ENCODE measurements around the gene MORC1. TPM values are rescaled to one million over a fixed set of nuclear protein-coding genes. Genes with fewer than 3 reads are reported as not detected.

The MORC1 gene
- total RNA-seq, 2 experiments from 2014 or later: not detected

DNA sequence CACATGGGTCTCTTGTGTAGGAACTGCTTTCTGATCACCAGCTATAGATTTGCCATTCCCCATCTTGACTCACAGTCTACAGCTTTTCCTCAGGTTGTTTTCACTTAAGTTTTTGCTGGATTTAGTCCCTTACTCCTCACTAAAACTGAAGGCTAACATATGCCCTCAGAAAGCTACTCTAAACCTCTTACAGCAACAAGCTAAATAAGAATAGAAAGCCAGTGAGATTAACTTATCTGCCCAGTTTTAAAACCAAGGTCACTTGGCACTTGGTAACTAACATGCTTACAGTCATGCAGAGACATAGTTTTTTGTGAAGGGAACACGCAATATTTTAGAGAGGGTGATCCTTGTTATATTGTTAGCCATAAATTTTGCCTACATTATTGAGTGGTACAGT is 164.2 kb downstream of the MORC1 start, which contains the start of gene GUCA1C:
GUCA1C (minus strand) TSS at position 180 of the 400 bp plus-strand sequence; CDS start at position 63, 117 bp downstream.
- Mint-ChIP-seq H3K9me3 (ENCODE audit: insufficient read depth) (no peaks in the 10 kb centered on the region), H3K36me3 (ENCODE audit: low read depth) (no peaks in the 10 kb centered on the region), H3K27me3 (ENCODE audit: low read depth) (peaks cover 10% of the 10 kb centered on the region), H3K4me3 (no peak within 1 kb of the TSS), H3K27ac (no peak within 1 kb of the TSS), H3K4me1 (ENCODE audit: low read depth) (no peaks in the 10 kb centered on the region)
- ATAC-seq (no peak), DNase-seq (no peak)
- ChIA-PET CTCF (interaction anchor here (0.8 kb wide), 1 partner anchor 70 kb away, joined by 3 read pairs; no protein-coding TSS in a partner anchor), POLR2A (no interaction called here)

DNA sequence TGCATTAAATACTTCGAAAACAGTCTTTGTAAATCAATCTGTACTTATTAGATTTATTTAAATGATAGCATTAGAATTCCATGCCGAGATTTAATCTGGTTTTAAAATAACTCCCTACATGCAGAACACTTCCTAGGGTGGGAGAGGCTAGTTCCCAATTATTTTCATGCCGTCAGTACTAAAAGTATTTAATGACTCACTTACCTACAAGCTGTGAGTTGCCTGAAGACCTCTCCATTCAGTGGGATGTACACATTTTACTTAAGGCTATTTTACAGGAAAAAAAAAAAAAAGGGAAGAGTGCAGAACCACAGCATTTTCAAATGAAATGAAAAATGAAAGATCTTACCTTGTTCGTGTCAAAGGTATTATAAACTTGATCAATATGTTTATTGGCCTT is 164.7 kb downstream of the MORC1 start:
- H3K4me3 Mint-ChIP-seq: no peak overlapping the region
- H3K36me3 Mint-ChIP-seq (ENCODE audit: low read depth): no peaks in the 10 kb centered on the region
- peaks cover 10% of the 10 kb centered on the region for H3K27me3 Mint-ChIP-seq (ENCODE audit: low read depth)
- no peaks in the 10 kb centered on the region for H3K4me1 Mint-ChIP-seq (ENCODE audit: low read depth)
- ATAC-seq (no peak), DNase-seq (no peak)
- ChIA-PET CTCF (interaction anchor here (0.8 kb wide), 1 partner anchor 71 kb away, joined by 3 read pairs; no protein-coding TSS in a partner anchor), POLR2A (no interaction called here)
- no peaks in the 10 kb centered on the region for H3K9me3 Mint-ChIP-seq (ENCODE audit: insufficient read depth)
- H3K27ac Mint-ChIP-seq: no peak overlapping the region

DNA sequence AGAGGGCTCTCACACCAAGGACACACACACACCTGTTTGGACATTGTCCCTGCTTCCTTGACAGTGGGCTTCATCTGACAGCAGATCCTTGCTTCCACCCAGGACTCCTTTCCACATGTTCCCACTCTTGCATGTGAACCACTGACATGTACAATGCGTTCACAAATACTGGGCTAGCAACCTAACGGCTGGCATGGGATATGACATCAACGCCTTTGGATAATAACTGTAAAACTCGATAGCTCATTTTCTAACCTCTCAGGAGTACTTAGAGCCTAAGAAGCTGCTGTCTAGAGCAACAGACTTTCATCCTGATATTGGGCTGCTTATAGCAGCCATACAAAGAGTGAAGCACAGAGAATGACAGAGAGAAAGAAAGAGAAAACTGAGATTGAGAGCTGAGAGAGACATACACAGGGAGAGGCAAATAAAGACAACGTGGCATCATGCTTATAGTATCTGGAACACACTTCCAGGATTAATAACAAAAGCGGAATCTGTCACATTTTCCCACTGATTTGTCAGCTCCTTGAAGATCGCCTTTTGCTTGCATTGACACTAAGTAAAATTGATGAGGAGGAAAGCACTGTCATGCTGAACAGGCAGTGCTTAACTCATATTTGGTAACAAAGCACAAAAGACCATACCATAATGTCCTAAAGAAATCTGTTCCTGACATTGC is 166.0 kb downstream of the MORC1 start:
- Mint-ChIP-seq H3K27ac (no peak overlapping the region), H3K9me3 (ENCODE audit: insufficient read depth) (no peaks in the 10 kb centered on the region), H3K27me3 (ENCODE audit: low read depth) (peaks cover 12% of the 10 kb centered on the region), H3K4me1 (ENCODE audit: low read depth) (no peaks in the 10 kb centered on the region), H3K4me3 (no peak overlapping the region), H3K36me3 (ENCODE audit: low read depth) (no peaks in the 10 kb centered on the region)
- ATAC-seq (no peak), DNase-seq (no peak)
- ChIA-PET CTCF (no interaction called here), POLR2A (no interaction called here)

DNA sequence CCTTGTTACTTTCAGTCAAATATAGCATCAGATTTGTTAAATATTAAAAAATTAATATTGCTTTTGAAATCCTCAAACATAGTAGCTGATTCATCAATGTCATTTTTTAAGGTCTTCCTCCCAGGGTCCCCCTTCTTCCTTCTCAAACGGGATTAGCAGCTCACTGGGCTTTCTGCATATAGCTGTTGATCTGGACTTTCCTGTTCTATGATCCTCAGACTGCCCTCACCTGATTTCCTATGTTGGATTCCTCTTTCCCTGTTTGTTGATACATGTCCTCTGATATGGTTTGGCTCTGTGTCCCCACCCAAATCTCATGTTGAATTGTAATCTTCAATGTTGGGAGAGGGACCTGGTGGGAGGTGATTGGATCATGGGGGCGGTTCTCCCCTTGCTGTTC is 170.1 kb downstream of the MORC1 start:
- H3K4me3 Mint-ChIP-seq: no peak overlapping the region
- ChIA-PET CTCF (no interaction called here), POLR2A (no interaction called here)
- H3K36me3 Mint-ChIP-seq (ENCODE audit: low read depth): no peaks in the 10 kb centered on the region
- ATAC-seq (no peak), DNase-seq (no peak)
- H3K9me3 Mint-ChIP-seq (ENCODE audit: insufficient read depth): no peaks in the 10 kb centered on the region
- peaks cover 12% of the 10 kb centered on the region for H3K27me3 Mint-ChIP-seq (ENCODE audit: low read depth)
- no peak overlapping the region for H3K27ac Mint-ChIP-seq
- H3K4me1 Mint-ChIP-seq (ENCODE audit: low read depth): no peaks in the 10 kb centered on the region

DNA sequence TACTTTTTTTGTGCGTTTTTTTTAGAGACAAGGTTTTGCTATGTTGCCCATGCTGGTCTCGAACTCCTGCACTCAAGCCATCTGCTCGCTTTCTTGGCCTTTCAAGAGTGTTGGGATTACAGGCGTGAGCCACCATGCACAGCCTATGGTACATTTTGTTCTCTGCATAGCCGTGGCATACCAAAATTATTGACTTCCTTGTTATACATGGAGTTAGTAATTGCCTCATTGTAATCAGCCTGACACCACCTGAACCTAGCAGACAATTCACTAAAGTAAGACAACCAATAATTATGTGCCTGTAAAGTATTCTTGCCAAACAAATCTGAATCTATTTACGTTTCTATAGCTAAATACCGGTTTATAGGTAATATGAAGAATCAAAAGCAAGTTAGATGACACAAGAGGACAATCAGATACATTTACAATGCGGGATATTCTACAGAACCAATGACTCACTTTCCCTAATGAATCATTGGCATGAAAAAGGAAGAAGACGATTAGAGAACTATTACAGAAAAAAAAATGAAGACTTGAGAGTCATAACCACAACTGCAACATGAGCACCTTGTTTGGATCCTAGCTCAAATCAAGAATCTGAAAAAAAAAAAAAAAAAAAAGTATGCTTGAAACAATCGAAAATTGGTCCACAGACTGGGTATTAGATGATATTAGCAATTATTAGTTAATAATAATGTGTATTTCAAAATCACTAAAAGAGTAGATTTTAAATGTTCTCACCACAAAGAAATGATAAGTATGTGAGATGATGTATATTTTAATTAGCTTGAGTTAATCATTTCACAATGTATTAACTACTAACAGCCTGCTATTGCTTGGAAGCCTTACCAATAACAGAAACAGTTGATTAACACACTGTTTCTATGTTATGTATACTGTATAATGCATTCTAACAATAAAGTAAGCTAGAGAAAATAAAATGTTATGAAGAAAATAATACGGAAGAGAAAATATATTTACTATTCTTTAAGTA is 171.3 kb downstream of the MORC1 start:
- CTCF ChIA-PET: no interaction called here

DNA sequence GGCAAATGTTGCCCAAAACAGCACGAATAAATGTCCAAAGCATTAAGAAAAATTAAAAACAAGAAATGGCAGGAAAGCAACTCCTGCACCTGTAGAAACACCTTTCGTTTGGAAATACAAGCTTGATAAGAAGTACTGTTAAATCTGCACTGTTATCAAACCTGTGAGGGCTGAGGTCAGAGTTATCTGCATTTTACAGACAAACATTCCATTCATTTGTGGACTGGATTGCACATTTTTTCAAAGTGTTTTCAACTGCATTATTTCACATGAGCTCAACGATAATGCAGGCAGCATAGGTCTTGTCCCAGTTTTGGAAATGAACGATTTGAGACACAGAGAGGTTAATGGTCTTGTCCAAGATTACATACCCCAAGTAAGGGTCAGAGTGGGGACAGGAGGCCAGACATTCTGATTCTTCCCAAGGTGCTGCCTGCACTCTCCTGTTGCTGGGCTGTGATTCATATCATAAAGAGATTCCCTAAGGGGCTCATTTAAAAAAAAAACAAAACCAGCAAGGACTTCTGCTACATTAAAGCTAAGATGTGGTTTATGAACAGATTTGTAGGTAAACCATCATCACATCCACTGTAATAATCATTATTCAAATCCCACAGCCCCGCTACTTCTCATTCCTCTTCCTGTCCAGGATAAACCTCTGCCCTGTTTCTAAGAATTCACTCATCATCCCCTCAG is 177.2 kb downstream of the MORC1 start:
- H3K27me3 Mint-ChIP-seq (ENCODE audit: low read depth): no peaks in the 10 kb centered on the region
- no peak overlapping the region for H3K27ac Mint-ChIP-seq
- ChIA-PET CTCF (no interaction called here), POLR2A (no interaction called here)
- no peaks in the 10 kb centered on the region for H3K9me3 Mint-ChIP-seq (ENCODE audit: insufficient read depth)
- no peaks in the 10 kb centered on the region for H3K36me3 Mint-ChIP-seq (ENCODE audit: low read depth)
- DNase-seq (no peak), ATAC-seq (no peak)
- no peaks in the 10 kb centered on the region for H3K4me1 Mint-ChIP-seq (ENCODE audit: low read depth)
- no peak overlapping the region for H3K4me3 Mint-ChIP-seq

More for the DNA sequence above, 171.3 kb downstream of the MORC1 start:
- H3K36me3 Mint-ChIP-seq (ENCODE audit: low read depth): no peaks in the 10 kb centered on the region
- DNase-seq (no peak), ATAC-seq (no peak)
- POLR2A ChIA-PET: no interaction called here
- no peak overlapping the region for H3K27ac Mint-ChIP-seq
- peaks cover 9% of the 10 kb centered on the region for H3K27me3 Mint-ChIP-seq (ENCODE audit: low read depth)
- no peaks in the 10 kb centered on the region for H3K9me3 Mint-ChIP-seq (ENCODE audit: insufficient read depth)
- no peak overlapping the region for H3K4me3 Mint-ChIP-seq
- H3K4me1 Mint-ChIP-seq (ENCODE audit: low read depth): no peaks in the 10 kb centered on the region

DNA sequence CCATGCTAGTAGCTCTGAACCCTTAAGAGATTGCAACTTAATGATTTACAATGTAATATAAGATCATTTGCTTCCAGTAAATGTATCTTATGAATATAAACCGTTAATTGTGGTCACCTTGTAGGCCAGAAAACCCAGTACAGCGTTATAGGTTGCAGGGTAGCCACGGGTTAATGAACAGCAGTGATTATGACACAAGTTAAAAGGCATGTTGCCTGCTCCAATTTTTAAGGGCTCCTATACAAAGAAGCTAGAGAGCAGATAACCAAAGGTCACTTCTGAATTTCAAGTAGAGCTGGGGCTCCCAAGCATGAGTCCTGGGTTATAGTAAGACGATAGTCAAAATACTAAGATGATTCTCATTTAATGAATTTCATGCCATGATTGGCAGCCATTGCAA is 177.8 kb downstream of the MORC1 start:
- Mint-ChIP-seq H3K9me3 (ENCODE audit: insufficient read depth) (no peaks in the 10 kb centered on the region), H3K4me1 (ENCODE audit: low read depth) (no peaks in the 10 kb centered on the region), H3K27ac (no peak overlapping the region), H3K36me3 (ENCODE audit: low read depth) (no peaks in the 10 kb centered on the region), H3K27me3 (ENCODE audit: low read depth) (no peaks in the 10 kb centered on the region), H3K4me3 (no peak overlapping the region)
- ChIA-PET POLR2A (no interaction called here), CTCF (interaction anchor here (1.0 kb wide), 1 partner anchor 84 kb away, joined by 3 read pairs; no protein-coding TSS in a partner anchor)
- ATAC-seq (no peak), DNase-seq (no peak)

DNA sequence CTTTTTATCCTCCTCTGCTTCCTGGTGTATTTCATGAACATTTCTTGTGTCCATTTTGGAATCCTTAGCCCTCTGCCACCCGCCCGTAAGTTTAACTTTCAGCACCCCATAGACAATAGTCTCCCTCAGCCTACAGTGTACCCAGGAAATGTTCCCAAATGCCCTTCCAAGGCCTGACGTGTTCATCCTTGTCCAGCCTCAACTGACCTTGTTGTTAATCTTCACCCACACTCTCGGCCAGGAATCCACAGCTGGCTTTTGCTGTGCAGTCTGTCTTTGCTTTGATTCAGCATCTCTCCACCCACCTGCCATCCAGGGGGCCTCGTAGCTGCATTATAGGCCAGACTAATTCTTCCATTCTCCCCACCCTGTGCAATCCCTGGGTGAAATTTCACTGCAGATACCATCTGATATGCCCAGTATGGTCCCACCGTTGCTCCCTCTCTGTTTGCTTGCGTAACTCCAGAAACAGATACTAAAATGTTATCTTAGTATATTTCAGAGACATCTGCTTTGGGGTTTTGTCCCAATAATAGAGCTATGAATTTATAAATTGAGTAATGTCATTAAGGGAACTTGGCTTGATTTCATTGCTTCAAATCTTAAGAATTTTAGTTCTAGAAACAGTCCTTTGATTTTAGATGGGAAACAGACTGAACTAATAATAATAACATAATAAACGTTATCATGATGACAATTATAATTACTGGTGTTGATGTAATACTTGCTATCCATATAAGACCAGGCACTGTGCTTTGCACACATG is 180.8 kb downstream of the MORC1 start:
- no peaks in the 10 kb centered on the region for H3K27me3 Mint-ChIP-seq (ENCODE audit: low read depth)
- H3K4me1 Mint-ChIP-seq (ENCODE audit: low read depth): no peaks in the 10 kb centered on the region
- H3K36me3 Mint-ChIP-seq (ENCODE audit: low read depth): no peaks in the 10 kb centered on the region
- H3K9me3 Mint-ChIP-seq (ENCODE audit: insufficient read depth): no peaks in the 10 kb centered on the region
- no peak overlapping the region for H3K27ac Mint-ChIP-seq
- no peak for DNase-seq
- POLR2A ChIA-PET: no interaction called here
- ATAC-seq: no peak
- CTCF ChIA-PET: no interaction called here
- H3K4me3 Mint-ChIP-seq: no peak overlapping the region

DNA sequence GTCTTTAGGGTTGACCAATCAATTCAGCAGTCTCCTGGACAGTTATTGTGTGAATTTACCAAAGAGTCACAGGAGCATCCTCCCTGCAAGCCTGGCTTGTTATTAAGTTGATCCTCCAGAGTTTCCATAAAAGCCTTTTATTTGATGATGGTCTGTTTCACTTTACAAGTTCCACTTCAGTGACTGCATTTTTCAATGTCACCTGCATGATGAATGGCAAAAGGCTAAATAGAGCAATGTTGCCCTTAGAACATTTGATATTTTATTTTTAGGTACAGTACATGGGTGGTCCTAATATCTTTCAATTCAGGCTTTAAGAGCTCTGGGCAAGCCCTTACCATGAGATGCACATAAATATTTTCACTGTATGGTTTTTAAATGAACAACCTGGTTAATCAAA is 186.9 kb downstream of the MORC1 start:
- Mint-ChIP-seq H3K9me3 (ENCODE audit: insufficient read depth) (peaks cover 13% of the 10 kb centered on the region), H3K4me1 (ENCODE audit: low read depth) (no peaks in the 10 kb centered on the region), H3K4me3 (no peak overlapping the region), H3K27me3 (ENCODE audit: low read depth) (peaks cover 6% of the 10 kb centered on the region), H3K27ac (no peak overlapping the region), H3K36me3 (ENCODE audit: low read depth) (no peaks in the 10 kb centered on the region)
- no peak for DNase-seq
- CTCF ChIA-PET: interaction anchor here (1.5 kb wide), 1 partner anchor 16 kb away, joined by 6 read pairs; no protein-coding TSS in a partner anchor
- ATAC-seq: no peak
- POLR2A ChIA-PET: interaction anchor here (0.5 kb wide), 1 partner anchor 938 kb away, joined by 3 read pairs; no protein-coding TSS in a partner anchor

DNA sequence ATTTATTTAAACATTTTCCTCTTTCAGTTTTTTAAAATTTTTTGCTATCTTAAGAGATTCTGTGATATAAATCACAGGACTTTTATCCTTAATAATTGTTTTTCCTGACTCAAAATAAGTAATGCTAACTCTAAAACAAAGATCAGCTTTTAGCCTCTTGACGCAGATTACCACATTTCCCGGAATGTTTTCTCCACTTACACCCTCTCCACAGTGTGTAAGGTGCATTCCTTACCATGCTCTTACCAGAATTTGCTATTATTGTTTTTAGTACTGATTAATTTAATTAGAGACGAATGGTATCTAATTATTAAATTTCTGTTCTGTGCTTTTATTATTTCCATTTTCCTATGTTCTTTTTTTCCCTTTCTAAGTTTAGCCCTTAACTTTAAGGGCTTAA is 199.1 kb downstream of the MORC1 start:
- no peaks in the 10 kb centered on the region for H3K9me3 Mint-ChIP-seq (ENCODE audit: insufficient read depth)
- no peak for ATAC-seq
- ChIA-PET CTCF (interaction anchor here (1.0 kb wide), 1 partner anchor 255 kb away, joined by 3 read pairs; no protein-coding TSS in a partner anchor), POLR2A (no interaction called here)
- H3K27me3 Mint-ChIP-seq (ENCODE audit: low read depth): peaks cover 35% of the 10 kb centered on the region
- H3K4me3 Mint-ChIP-seq: no peak overlapping the region
- H3K36me3 Mint-ChIP-seq (ENCODE audit: low read depth): no peaks in the 10 kb centered on the region
- no peak overlapping the region for H3K27ac Mint-ChIP-seq
- no peak for DNase-seq
- H3K4me1 Mint-ChIP-seq (ENCODE audit: low read depth): peaks cover 11% of the 10 kb centered on the region

Measured in activated CD8-positive, alpha-beta T cell treated with anti-CD3 and anti-CD28 coated beads, Interleukin-2, amount 10 ng/mL, durations not matched to agents 7 days and 5 days (primary cell).